Calu3 (cell line): ENCODE measurements around the gene DOK5. TPM values are rescaled to one million over a fixed set of nuclear protein-coding genes. Genes with fewer than 3 reads are reported as not detected.

Experiments used
- BruUV-seq: library from RNA; stranded (reverse); fragments of 400-500 nt; replicated peaks from 2 replicates; lab custom pipeline; 2021; lab: Mats Ljungman, UMichigan
- CTCF ChIA-PET: fragments of 300-600 bp; sonication (Branson Sonifier 250); formaldehyde crosslinking; loops from one replicate; lab custom pipeline; 2022; ENCODE audit warnings: antibody characterized with exemption; lab: Charles Lee
- DNase-seq: peaks from one replicate; pipeline ENCODE4 v3.0.0; 2022
- H3K27ac Mint-ChIP-seq: one replicate; pipeline ENCODE4 v1.8.0; 2022; ENCODE audit warnings: mixed read lengths; ENCODE audit not compliant: unreplicated experiment
- H3K27me3 Mint-ChIP-seq: one replicate; pipeline ENCODE4 v1.8.0; 2022; ENCODE audit warnings: mixed read lengths; ENCODE audit not compliant: unreplicated experiment
- H3K36me3 Mint-ChIP-seq: one replicate; pipeline ENCODE4 v1.8.0; 2022; ENCODE audit warnings: mild to moderate bottlenecking, moderate library complexity, mixed read lengths; ENCODE audit not compliant: insufficient read depth, unreplicated experiment
- H3K4me1 Mint-ChIP-seq: one replicate; pipeline ENCODE4 v1.8.0; 2022; ENCODE audit warnings: mild to moderate bottlenecking, low read depth, mixed read lengths; ENCODE audit not compliant: unreplicated experiment
- H3K4me3 Mint-ChIP-seq: one replicate; pipeline ENCODE4 v1.8.0; 2022; ENCODE audit warnings: mild to moderate bottlenecking, low read depth, moderate library complexity, mixed read lengths; ENCODE audit not compliant: unreplicated experiment
- H3K9me3 Mint-ChIP-seq: one replicate; pipeline ENCODE4 v1.8.0; 2022; ENCODE audit warnings: low read depth, mixed read lengths; ENCODE audit not compliant: unreplicated experiment
- CTCF ChIP-seq: fragments of 200-600 bp; IDR thresholded peaks from one replicate; pipeline ENCODE4 v1.8.0; 2022; ENCODE audit warnings: antibody characterized with exemption; ENCODE audit not compliant: unreplicated experiment
- intact Hi-C: fragments of 100-400 bp; cut with micrococcal nuclease; formaldehyde crosslinking; loops from one replicate; pipeline ENCODE4 v1.10.0; 2022; ENCODE audit not compliant: unreplicated experiment
- total RNA-seq: library from RNA; stranded (reverse); gene quantifications from 2 replicates; pipeline ENCODE4 v1.2.3, GENCODE V29; 2022

The DOK5 gene
- total RNA-seq, 1 experiment from 2014 or later: 0.17 TPM

DNA sequence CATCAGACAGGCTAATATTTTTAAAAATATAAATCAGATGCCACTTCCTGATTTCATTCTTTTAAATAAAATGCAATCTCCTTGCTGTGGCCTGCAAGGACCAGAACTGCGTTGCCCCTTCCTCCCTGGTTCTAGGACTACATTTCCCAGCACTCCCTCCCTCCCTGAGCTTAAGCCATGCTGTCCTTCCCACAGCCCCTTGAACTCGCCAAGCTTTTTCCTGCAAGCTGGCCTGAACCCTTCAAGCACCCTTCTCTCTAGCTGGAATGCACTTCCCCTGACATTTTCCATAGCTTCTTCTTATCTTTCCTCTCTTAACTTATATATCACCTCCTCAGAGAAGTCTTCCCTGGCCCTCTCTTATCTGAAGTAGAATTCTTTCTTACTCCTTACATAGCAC, 6.1 kb upstream of the DOK5 start:
- DNase-seq: no peak

DNA sequence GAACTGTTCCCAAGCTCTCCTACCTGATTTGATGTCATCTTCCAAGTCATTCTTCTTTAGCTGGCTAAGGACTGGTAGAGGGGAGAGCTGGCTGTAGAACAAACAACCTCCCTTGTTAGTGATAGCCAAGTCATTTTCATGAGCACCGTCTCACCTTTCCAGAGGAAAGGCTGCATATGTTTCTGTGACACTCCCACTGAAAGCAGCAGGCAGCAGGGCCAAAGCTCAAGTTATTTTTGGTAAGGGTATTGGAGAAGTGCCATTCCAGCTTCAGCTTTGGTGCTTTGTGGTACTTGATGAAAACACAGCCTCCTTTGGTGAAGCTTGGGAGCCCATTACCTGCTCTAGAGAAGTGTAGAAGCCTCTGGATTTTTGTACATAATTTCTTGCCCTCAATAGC, 5.4 kb upstream of the DOK5 start:
- BruUV-seq: no TSS peak
- Mint-ChIP-seq H3K27ac (no peak overlapping the region), H3K27me3 (peaks cover 39% of the 10 kb centered on the region), H3K36me3 (no peaks in the 10 kb centered on the region), H3K9me3 (peaks cover 2% of the 10 kb centered on the region), H3K4me1 (no peaks in the 10 kb centered on the region), H3K4me3 (no peak overlapping the region)
- no peak for DNase-seq
- CTCF ChIA-PET: interaction anchor here (0.6 to 0.7 kb wide), 2 partner anchors 56 to 244 kb away, joined by 3 read pairs; no protein-coding TSS in a partner anchor
- intact Hi-C loops: loop anchor here (5.0 kb wide), 1 partner anchor 248 kb away; no protein-coding TSS in a partner anchor
- no peak for TF ChIP-seq CTCF

More for the DNA sequence above, 6.1 kb upstream of the DOK5 start:
- Mint-ChIP-seq H3K27ac (no peak overlapping the region), H3K27me3 (peaks cover 33% of the 10 kb centered on the region), H3K4me1 (no peaks in the 10 kb centered on the region), H3K36me3 (no peaks in the 10 kb centered on the region), H3K9me3 (peaks cover 2% of the 10 kb centered on the region), H3K4me3 (no peak overlapping the region)
- BruUV-seq: no TSS peak
- no peak for TF ChIP-seq CTCF
- intact Hi-C loops: loop anchor here (5.0 kb wide), 1 partner anchor 247 kb away; no protein-coding TSS in a partner anchor
- CTCF ChIA-PET: interaction anchor here (0.6 kb wide), 1 partner anchor 57 kb away, joined by 3 read pairs; no protein-coding TSS in a partner anchor

GRCh38 chr20:54470697-54471096, 4.7 kb upstream of the DOK5 start:
- Mint-ChIP-seq H3K36me3 (peaks cover 3% of the 10 kb centered on the region), H3K27me3 (peaks cover 47% of the 10 kb centered on the region), H3K4me3 (no peak overlapping the region), H3K27ac (no peak overlapping the region), H3K9me3 (peaks cover 2% of the 10 kb centered on the region), H3K4me1 (no peaks in the 10 kb centered on the region)
- no TSS peak for BruUV-seq
- TF ChIP-seq CTCF: no peak
- intact Hi-C loops: no loop called here
- no peak for DNase-seq
- CTCF ChIA-PET: no interaction called here

DNA sequence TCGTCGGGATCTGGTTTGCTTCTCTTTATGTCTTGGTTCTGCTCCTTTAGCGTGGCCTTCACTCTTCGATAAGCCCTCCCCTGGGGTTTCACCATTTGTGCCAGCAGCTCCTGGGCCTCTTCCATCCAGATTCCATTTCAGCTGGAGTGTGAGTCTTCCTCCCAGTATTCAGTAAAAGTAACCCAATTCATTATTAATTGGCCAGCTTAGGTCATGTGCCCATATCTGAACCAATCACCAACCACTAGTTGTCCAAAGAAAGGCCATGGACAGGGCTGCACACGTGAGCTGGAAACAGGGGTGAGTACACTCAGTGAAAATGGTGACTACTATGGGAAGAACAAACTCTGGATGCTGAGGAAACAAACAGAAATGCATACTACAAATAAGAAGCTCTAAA, 2.8 kb upstream of the DOK5 start:
- no peak for DNase-seq
- Mint-ChIP-seq H3K9me3 (peaks cover 2% of the 10 kb centered on the region), H3K27ac (no peak overlapping the region), H3K27me3 (peaks cover 58% of the 10 kb centered on the region), H3K4me1 (no peaks in the 10 kb centered on the region), H3K4me3 (no peak overlapping the region), H3K36me3 (peaks cover 9% of the 10 kb centered on the region)
- CTCF ChIA-PET: no interaction called here
- TF ChIP-seq CTCF: no peak
- no TSS peak for BruUV-seq
- intact Hi-C loops: no loop called here
